ENCODE data around the gene MAP6D1.
A peak's percentile ranks its signal among the peaks of the same experiment; 100 is the strongest.
"Not testable (repeated sequence)": the region's sequence is repeated elsewhere in the genome, so short reads cannot be mapped to it uniquely, and the experiment has no call there.

MAP6D1 gene

DNA sequence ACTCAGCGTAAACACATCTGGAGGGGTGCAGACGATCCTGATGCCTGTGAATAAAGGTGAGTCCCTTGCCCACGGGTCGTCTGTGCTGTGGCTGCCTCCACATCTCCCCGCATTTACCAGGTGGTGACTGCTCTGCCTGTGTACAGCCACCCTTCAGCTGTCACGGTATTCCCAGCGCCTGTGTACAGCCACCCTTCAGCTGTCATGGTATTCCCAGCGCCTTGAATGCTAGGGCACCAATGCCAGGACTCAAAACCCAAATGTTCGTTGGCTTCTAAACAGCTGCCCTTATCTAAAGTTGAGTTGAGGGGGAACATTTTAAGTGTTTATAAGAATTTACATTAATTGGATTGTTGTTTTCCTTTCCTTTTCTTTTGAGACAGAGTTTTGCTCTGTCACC lies 27.4 kb downstream of the MAP6D1 start:
- DNase-seq = no peak

DNA sequence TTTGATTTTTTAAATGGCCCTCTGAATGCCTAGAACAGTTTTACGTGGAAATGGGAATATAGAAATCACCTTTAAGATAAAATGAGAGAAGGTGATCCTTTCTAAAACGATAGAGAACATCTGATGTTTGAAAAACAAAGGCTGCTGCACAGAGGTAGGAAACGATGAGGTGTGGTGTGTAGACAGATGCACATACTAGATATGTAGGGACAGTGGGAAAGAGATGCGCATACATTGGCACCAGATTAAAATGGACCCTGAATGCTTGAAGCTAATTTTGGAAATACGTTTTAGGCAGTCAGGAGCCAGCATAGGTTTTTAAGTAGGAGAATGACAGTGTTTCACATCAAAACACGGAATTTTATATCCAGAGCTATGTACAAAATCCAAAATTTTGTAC lies 29.0 kb downstream of the MAP6D1 start:
- DNase-seq = no peak

DNA sequence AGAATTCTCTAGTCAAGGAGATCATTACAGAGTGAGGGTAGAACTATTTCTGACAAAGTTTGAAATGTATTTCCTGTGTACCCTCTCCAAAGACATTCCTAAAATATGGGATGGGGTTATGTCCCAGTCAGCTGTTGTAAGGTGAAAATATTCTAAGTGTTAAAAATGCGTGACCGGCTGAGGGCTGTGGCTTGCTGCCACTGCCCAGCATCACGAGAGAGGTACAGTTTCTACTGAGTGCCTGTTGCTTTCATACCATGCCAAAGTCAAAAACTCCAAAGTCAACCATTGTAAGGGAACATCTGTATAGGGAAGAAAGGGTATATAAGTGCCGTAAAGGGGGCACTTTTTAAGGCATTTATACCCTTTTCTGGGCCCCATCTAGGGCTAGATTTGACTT lies 30.9 kb downstream of the MAP6D1 start:
- DNase-seq = no peak

DNA sequence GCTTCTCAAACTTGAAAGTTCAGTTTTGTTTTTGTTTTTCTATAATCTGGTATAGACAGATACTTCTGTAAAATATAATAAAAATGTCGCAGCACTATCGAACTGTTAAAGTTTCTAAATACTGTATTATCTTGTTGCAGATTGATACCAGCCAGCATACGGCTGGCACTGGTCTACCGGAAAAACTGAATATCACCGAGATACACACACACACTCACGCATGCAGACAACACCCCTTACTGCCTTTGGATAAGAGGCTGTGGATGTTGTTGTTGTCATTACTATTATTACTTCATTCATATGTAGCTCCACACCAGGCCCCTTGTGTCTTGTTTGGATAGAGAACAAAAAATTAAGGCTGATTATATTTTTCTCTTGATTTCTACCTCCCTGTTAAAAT lies 32.4 kb downstream of the MAP6D1 start:
- DNase-seq = no peak

DNA sequence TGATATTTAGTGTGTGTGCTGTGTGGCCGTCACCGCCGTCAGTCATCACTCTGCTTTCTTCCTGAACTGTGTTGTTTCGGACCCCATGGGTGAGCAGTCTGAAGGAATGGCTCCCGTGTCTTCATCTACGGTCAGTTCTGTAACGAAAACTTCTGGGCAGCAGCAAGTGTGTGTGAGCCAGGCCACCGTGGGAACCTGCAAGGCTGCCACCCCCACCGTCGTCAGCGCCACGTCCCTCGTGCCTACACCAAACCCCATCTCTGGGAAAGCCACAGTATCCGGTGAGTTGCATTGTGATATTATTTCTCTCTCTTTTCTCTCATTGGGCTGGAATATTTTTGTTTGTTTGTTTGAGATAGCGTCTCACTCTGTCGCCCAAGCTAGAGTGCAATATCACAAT lies 34.7 kb downstream of the MAP6D1 start:
- DNase-seq = no peak

DNA sequence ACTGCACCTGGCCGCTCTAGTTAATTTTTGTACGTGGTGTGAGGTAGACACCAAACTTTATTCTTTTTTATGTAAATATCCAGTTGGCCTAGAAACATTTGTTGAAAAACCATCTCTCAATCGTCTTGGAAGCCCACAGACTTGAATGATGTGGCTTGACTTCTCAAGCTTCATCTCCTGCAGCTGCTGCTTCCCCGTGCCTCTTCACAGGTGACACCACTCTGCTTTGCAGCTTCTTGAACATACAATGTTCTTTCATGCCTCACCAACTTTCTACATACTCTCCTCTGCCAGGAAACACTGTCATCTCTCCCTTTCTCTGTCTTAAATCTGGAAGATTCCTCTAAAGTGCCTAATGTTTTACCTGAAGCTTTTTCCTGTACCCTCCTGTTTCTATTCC lies 35.6 kb downstream of the MAP6D1 start:
- no peak for DNase-seq

DNA sequence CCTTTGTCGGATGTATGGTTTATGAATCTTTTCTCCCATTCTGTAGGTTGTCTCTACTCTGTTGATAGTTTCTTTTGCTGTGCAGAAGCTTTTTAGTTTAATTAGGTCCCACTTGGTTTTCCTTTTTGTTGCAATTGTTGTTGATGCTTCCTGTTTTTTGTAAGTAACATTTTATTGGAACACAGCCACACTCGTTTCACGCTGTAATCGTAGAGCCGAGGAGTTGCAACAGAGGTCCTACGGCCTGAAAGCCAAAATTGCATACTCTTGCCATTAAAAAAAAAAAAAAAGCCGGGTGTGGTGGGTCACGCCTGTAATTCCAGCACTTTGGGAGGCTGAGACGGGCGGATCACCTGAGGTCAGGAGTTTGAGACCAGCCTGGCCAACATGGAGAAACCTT lies 40.9 kb downstream of the MAP6D1 start:
- not testable (repeated sequence) for DNase-seq

DNA sequence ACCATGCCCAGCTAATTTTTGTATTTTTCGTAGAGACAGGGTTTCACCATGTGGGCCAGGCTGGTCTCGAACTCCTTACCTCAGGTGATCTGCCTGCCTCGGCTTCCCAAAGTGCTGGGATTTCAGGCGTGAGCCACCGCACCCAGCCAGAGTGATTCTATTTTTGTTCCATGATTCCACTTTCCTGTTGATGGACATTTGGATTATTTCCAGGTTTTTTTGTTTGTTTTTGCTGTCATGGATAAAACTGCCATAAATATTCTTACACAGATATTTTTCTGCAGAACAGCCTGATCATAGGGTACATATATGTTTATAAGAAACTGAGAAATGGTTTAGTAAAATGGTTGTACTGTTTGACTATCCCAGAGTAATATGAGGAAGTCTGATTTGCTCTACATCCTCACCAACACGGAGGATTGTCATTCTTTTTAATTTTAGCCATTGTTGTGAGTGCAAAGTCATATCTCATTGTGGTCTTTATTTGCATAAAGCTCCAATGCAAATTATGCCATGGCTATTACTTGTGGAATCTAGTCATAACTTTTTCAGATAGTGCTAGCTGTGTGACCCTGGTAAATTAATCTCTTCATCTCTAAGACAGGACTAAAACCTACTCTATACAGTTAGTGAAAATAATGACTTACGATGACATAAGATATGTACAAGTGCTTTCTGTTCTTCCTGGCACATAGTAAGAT lies 42.7 kb downstream of the MAP6D1 start:
- DNase-seq = no peak

DNA sequence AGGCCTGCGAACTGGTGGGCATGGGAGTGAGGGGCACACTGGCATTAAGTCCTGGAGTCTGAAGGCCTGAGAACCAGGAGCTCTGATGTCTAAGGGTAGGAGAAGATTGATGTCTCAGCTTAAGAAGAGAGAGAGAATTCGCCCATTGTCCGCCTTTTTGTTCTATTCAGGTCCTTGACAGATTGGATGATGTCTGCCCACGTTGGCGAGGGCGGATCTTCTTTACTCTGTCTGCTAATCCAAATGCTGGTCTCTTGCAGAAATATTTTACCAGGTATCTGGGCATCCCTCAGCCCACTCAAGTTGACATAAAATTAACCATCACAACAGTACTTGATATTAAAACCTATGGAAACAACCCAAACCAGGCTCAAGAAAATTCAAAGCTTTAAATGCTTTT lies 44.1 kb downstream of the MAP6D1 start:
- no peak for DNase-seq

DNA sequence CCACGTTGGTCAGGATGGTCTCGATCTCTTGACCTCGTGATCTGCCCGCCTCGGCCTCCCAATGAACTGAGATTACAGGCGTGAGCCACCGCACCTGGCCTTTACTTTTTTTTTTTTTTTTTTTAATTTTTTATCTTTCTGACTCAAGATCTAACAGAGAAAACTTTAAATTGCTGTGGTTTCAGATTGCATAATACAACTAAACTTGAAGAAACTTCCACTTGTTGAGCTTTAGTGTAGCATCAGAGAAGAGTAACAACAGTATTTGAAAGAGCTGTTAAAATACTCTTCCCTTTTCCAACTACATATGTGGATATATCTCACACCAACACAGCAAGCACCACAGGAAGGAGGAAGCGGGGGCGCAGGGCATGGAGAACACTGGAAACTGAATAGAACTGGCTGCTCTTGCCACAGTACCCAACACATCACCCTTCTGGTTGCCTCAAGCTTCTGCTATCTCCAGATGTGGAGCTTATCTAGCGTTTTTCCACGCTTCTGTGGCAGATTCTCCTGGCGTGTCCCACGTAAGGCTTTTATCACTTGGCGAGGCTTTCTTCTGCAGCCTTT lies 45.4 kb downstream of the MAP6D1 start:
- DNase-seq = no peak

DNA sequence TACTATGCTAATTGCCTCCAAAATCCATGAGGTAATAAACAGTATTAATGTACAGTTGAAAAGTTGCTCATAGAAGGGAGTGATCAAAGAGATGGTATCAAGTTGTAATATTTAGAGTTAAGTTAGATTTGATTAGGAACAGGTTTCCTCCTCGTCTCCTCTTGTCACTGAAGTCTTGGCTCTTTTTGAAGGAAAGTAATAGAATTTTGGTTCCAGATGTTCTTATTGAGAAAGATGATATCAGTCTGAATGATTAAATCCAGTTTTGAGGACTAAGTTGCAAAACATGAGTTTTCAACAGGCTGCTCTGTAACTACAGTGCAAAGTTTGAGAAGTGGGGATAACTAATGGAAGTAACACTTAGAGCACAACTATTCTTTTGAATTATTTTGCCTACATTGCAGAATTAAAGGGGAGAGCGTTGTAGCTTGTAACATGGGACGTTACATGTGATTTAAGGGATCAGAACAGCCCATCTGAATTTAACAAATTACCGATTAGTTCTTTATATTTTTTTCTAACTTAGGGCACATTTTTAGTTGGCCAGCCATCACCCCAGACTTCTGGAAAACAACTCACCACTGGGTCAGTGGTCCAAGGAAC lies 48.3 kb downstream of the MAP6D1 start:
- no peak for DNase-seq

DNA sequence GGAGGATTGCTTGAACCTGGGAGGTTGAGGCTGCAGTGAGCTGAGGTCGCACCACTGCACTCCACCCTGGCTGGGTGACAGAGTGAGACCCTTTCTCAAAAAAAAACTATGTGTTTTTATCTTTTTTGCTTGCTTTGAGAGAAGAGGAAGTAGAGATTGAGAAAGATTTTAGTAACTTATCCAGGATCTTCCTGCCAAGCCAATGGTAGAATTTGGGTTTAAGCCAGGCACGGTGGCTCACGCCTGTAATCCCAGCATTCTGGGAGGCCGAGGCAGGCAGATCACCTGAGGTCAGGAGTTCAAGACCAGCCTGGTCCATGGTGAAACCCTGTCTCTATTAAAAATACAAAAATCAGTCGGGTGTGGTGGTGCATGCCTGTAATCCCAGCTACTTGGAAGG lies 48.9 kb downstream of the MAP6D1 start:
- not testable (repeated sequence) for DNase-seq

DNA sequence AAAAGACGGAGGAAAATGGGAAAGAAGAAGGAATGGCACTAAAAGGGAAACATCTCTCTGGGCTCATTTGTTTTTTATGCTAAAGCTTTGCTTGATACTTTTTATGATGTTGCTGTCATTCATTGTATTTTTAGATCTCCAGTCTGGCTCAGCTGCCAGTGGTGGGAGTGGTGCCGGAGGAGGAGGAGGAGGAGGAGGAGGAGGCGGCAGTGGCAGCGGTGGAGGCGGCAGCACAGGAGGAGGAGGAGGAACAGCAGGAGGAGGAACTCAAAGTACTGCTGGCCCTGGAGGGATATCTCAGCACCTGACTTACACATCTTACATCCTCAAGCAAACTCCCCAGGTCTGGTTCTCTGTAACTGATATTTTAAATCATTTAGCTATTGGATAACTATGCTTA lies 49.6 kb downstream of the MAP6D1 start:
- no peak for DNase-seq

DNA sequence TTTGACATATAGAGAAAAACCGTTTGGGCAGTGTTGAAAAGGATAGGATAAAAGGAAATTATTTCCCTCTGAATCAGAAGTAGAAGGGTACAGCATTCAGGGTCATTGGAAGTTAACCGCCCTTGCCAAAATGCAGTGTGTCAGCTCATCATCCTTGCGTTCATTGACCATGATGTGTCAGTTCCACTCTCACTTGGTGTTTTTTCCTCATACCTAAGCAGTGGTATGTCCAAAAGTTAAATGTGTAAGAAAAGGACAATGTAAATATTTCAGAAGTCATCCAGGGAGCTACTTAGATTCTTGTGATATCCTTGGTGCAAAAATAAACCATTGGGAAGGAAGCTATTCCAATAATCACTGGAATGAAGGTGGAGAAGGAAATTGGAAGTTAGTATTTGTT lies 50.7 kb downstream of the MAP6D1 start:
- DNase-seq = peak; percentile 40

DNA sequence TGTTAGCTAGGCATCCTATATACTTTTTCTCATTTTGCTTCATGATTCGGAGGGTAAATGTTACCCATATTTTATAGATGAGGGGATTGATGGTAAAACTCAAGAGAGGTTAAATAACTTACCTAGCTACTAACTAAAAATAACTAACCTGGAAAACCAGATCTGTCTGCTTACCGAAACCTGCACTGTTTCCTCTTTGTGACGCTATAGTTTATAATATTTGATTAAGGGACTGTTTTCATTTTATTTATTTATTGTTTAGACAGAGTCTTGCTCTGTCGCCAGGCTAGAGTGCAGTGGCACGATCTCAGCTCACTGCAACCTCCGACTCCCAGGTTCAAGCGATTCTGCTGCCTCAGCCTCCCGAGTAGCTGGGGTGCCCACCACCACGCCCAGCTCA lies 55.9 kb downstream of the MAP6D1 start:
- DNase-seq = no peak

DNA sequence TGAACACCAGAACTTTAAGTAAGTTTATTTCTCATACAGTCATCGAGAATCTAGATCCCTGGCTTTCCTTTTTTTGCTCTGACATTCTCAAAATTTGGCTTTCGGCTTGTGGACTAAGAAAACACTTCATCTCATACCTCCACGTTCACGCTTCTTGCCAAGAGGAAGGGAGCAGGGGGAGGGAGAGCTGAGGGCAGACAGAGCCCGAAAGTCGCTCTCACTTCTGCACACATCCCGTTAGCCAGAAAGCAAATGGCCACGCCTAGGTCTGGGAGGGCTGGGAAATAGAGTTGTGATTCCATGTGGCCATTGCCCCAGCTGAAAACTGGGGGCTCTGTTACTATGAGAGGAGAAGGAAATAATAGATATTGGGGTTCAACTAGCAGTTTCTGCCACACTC lies 57.3 kb downstream of the MAP6D1 start:
- DNase-seq = no peak

DNA sequence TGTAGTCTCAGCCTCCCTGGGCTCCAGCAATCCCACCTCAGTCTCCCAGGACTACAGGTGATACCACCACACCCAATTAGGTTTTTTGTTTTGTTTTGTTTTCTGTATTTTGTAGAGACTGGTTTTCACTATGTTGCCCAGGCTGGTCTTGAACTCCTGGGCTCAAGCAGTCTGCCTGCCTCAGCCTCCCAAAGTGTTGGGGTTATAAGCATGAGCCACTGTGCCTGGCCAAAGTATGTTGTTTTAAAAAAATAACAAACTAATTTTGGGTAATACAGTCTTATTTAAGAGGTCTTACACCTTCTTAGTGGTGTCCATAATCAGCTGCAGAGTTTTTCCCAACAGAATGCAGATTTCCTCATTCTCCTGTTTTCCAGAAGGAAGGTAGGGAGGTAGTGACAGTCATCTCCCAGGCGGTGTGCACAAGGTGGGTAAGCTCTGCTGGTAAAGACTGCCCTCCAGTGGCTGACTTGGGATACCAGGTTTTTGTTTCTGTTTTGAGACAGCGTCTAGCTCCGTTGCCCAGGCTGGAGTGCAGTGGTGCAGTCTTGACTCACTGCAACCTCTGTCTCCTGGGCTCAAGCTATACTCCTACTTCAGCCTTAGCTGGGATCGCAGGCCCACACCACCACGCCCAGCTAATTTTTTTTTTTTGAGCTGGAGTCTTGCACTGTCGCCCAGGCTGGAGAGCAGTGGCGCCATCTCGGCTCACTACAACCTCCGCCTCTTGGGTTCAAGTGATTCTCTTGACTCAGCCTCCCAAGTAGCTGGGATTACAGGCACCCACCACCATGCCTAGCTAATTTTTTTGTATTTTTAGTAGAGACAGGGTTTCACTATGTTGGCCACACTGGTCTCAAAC lies 58.4 kb downstream of the MAP6D1 start:
- peak; percentile 68 for DNase-seq

DNA sequence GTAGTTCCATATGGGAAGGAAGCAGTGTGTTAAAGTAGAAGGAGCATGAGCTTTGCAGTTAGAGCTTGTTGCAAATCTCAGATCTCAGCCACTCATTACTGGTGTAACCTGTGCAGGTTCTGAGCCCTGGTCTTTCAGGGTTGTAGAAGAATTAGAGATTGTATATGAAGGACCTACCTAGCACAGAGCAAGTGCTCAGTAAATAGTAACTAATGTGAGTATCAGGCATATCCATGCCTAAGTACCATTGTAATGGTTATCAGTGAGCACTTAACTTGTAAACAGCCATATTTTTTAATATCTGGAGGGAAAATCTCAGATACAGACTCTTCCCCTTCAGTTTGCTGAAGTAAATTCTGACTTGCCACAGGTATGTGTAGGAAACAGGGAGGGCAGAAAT lies 59.3 kb downstream of the MAP6D1 start:
- no peak for DNase-seq
